Frontal cortex (tissue), 4 donors: ENCODE results near the gene CCNG2. TPM values are rescaled to one million over a fixed set of nuclear protein-coding genes. Genes with fewer than 3 reads are reported as not detected.
A peak's percentile ranks its signal among the peaks of the same experiment; 100 is the strongest.

ENCODE experiments used
- DNase-seq, 2 donors: peaks; one replicate each; pipeline ENCODE4 v3.0.0; 2012; ENCODE audit warnings: low spot score in 2 of 2
- FAIRE-seq: peaks from 2 replicates; lab custom pipeline; 2012; peaks lifted over from hg19 to GRCh38; lab: Jason Lieb, UNC
- total RNA-seq: library from RNA; depleted of rRNA; stranded (reverse); fragments of >200 nt; gene quantifications from one replicate; pipeline ENCODE4 v1.2.3, GENCODE V29; 2014
- donor health status: control.
- donor health status: control.
- donor health status: control.

CCNG2 gene
- total RNA-seq, 1 donor from 2014 or later, result 110 TPM

- DNase-seq, result no peak
- no peak for FAIRE-seq
These were observed 10.6 kb upstream of the CCNG2 start for GRCh38 chr4:77146186-77147078.

- DNase-seq, result no peak
- no peak for FAIRE-seq
These were observed 9.8 kb upstream of the CCNG2 start for GRCh38 chr4:77147079-77147782.

GRCh38 chr4:77148078-77148477 is 8.9 kb upstream of the CCNG2 start:
- DNase-seq (no peak), FAIRE-seq (no peak)

GRCh38 chr4:77149789-77150188 is 7.2 kb upstream of the CCNG2 start:
- FAIRE-seq, result no peak
- DNase-seq, result no peak

GRCh38 chr4:77151241-77151640 is 5.8 kb upstream of the CCNG2 start:
- no peak for DNase-seq
- no peak for FAIRE-seq

GRCh38 chr4:77152421-77152820 is 4.6 kb upstream of the CCNG2 start:
- no peak for DNase-seq
- no peak for FAIRE-seq

- FAIRE-seq, result no peak
- DNase-seq, result no peak
These were observed 4.0 kb upstream of the CCNG2 start for GRCh38 chr4:77153006-77153405.

- DNase-seq (no peak), FAIRE-seq (no peak)
These were observed 2.9 kb upstream of the CCNG2 start for GRCh38 chr4:77154065-77154464.

GRCh38 chr4:77154761-77155499 is 2.1 kb upstream of the CCNG2 start:
- FAIRE-seq (peak; percentile 58), DNase-seq (no peak)

- FAIRE-seq (no peak), DNase-seq (no peak)
These were observed 1.2 kb upstream of the CCNG2 start for GRCh38 chr4:77155631-77156452.

- FAIRE-seq (peak; percentile 96), DNase-seq (peak; percentile 94 to 96)
These were observed 485 bp upstream of the CCNG2 start for GRCh38 chr4:77156533-77156911.

- DNase-seq (peak; percentile 71 to 75), FAIRE-seq (no peak)
These were observed 966 bp downstream of the CCNG2 start for GRCh38 chr4:77157859-77158486.

- FAIRE-seq (no peak), DNase-seq (no peak)
These were observed 1.5 kb downstream of the CCNG2 start for GRCh38 chr4:77158487-77158861.

GRCh38 chr4:77159806-77160205 is 2.8 kb downstream of the CCNG2 start:
- FAIRE-seq (no peak), DNase-seq (no peak)

GRCh38 chr4:77163641-77164040 is 6.6 kb downstream of the CCNG2 start:
- no peak for DNase-seq
- no peak for FAIRE-seq

GRCh38 chr4:77167173-77167572 is 10.2 kb downstream of the CCNG2 start:
- DNase-seq, result no peak
- FAIRE-seq, result no peak

GRCh38 chr4:77167866-77168265 is 10.9 kb downstream of the CCNG2 start:
- DNase-seq, result no peak
- FAIRE-seq, result no peak

- no peak for DNase-seq
- no peak for FAIRE-seq
These were observed 12.5 kb downstream of the CCNG2 start for GRCh38 chr4:77169481-77169880.

- DNase-seq, result no peak
- FAIRE-seq, result no peak
These were observed 13.9 kb downstream of the CCNG2 start for GRCh38 chr4:77170926-77171325.
